ENCODE measurements around the gene POLR3K.

GRCh38 chr16:62968-63391 lies 9.6 kb upstream of the POLR3K start:
- TF ChIP-seq GATA2 (CRISPR knock-in tag; IDR thresholded peaks at IDR 0.05) (no peak), EP300 (IDR thresholded peaks at IDR 0.05; ENCODE audit: borderline replicate concordance in 1 of 2, low read depth in 1 of 2, low read length in 1 of 2) (no peak), RAD21 (IDR thresholded peaks at IDR 0.05; ENCODE audit: low read length) (no peak), MXI1 (IDR thresholded peaks at IDR 0.05; ENCODE audit: low read depth, low read length) (no peak), CTCF (IDR thresholded peaks at IDR 0.05) (no peak), USF2 (IDR thresholded peaks at IDR 0.05; ENCODE audit: borderline replicate concordance, low read depth, low read length) (no peak), TAF1 (IDR thresholded peaks at IDR 0.05; ENCODE audit: borderline replicate concordance, low read depth, low read length) (no peak), TEAD4 (IDR thresholded peaks at IDR 0.05; ENCODE audit: borderline replicate concordance, insufficient read depth) (no peak), YY1 (IDR thresholded peaks at IDR 0.05; ENCODE audit: low read depth) (no peak), POLR2AphosphoS5 (IDR thresholded peaks at IDR 0.05; ENCODE audit: low read depth, low read length) (no peak), RXRA (IDR thresholded peaks at IDR 0.05; ENCODE audit: borderline replicate concordance, low read depth) (no peak), MEF2A (IDR thresholded peaks at IDR 0.05; ENCODE audit: borderline replicate concordance, low read depth) (no peak), GABPA (IDR thresholded peaks at IDR 0.05; ENCODE audit: low read depth) (no peak)
